HG03520 (cell line): ENCODE data around the gene PRPF8.

Experiments
- ATAC-seq: cut with Tn5 transposase; IDR thresholded peaks from one replicate; pipeline ENCODE4 v1.9.1; 2021; ENCODE audit warnings: mild to moderate bottlenecking, moderate library complexity; ENCODE audit not compliant: unreplicated experiment

PRPF8 gene

DNA sequence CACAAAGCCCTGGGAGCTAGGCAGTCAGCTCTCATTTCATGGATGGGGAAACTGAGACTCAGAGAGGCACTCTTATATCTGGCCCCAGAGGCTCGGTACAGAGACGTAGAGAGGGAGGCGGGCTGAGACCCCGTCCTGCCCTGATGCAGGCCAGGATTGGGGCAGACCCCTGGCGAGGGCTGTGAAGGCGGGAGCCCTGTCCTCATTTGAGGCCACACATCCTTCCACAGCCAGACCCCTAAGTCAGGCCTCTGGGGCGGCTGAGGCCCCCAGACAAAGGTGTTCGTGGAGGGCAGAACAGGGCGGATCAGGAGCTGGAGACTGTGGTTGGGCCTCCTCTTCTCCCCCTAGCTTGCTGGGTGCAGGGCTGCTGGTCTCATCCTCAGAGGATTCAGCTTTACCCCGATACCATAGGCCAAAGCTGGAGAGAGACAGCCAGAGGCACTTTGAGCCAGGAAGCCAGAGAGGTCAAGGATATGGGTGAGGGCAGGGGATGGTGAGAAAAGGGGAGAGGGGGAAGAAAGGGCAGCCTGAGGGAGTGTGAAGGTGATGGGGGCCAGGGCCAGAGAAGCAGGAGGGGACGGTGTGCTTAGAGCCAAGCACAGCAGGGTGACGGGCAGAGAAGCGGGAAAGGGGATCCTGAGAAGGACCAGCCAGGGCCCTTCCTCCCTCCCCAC is 38.3 kb downstream of the PRPF8 start:
- no peak for ATAC-seq

DNA sequence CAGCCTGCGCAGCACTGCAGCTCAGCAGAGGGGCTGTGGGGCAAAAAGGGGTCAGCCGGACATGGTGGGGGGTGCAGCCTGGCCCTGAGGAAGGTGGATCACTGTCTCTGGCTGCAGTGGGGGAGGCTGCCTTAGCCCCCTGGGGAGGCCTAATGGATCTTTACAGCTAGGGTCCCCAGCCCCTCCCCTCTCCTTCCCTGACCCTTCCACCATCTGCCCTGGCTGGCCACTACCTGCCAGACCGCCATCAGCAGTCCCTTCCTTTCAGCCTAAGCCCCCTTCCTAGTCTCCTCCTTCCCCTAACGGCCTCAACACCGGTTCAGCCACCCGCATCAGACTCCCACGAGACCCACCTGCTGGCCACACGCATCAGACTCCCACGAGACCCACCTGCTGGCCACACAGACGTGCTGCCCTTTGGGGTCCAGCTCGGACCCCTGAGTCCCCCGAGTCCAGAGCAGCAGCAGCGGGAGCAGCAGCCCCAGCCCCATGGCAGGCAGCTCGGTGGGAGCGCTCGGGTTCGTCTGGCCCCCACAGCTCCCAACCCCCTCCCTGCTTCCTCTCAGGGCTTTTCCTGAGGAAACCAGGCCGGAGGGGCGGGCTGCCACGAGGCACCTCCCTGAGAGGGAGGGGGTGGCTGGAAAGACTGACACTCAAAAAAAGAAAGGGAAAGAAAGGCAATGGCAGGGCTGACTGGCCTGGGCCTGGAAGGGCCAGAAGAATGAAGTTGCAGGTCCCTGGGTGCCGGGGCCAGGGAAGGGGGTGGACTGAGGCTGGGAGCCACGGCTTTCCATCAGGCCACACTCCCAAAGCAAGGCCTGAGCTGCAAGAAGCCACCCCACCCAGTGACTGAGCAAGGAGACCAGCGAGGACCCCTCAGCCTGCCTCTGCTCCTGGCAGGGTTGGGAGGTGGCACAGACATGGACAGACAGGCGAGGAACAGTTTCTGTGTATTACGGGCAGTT is 39.2 kb downstream of the PRPF8 start, which contains the start of gene SCARF1:
SCARF1 (minus strand) TSS at position 526 of the 965 bp plus-strand sequence; CDS start at position 491, 35 bp downstream.
- ATAC-seq = no peak

DNA sequence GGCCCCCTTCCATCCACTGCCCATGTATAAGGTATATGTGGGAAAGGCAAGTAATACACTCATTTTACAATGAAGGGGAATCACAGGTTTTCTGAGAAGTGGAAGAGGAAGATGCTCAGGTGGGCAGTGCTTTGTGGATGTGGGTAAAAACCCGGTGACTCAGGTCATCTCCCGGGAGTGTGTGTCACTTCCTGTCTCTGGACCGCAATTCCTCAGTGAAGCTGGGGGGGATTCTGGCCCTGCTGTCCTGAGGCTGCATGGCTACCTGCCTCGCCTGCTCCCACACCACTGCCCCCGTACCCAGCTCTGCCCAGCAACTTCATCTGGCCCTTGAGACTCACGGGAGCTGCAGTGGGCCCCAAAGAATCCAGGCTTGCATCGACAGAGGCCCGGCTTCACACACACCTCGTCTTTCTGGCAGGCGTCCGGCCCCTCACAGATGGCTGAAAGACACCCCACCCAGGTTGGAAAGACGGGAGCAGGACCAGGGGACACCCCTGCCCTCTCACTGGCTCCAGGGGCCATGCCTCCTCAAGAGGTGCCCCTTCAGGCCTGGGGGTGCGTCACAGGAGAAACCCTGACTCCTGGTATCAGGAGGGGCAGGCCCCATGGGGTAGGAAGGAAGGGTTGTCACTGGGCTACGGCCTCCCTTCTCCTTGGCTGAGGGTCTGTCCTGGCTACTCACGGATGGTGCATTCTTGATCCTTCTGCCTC is 40.0 kb downstream of the PRPF8 start:
- ATAC-seq = no peak

DNA sequence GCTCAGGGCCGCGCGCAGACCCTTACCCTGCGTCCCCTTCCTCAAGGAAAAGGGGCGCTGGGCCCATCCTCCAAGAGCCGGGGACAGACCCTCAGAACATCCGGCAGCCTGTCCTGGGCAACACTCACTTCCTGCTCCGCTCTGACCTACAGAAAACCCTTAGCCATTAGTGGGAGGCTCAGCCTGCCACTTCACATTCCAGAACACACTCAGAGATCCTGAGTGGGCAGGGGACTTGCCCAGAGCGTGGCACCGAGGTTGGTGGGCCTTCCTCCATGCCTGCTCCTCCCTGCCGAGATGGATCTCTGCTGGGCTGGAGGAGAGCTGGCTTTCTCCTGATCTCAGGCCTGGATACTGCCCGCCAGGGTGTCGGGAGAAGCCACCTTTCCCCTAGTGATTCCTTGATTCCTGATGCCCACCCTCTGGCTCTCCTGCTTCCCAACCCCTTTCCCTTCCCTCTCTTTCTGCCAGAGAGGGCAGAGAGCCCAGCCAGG is 40.6 kb downstream of the PRPF8 start:
- ATAC-seq = no peak

DNA sequence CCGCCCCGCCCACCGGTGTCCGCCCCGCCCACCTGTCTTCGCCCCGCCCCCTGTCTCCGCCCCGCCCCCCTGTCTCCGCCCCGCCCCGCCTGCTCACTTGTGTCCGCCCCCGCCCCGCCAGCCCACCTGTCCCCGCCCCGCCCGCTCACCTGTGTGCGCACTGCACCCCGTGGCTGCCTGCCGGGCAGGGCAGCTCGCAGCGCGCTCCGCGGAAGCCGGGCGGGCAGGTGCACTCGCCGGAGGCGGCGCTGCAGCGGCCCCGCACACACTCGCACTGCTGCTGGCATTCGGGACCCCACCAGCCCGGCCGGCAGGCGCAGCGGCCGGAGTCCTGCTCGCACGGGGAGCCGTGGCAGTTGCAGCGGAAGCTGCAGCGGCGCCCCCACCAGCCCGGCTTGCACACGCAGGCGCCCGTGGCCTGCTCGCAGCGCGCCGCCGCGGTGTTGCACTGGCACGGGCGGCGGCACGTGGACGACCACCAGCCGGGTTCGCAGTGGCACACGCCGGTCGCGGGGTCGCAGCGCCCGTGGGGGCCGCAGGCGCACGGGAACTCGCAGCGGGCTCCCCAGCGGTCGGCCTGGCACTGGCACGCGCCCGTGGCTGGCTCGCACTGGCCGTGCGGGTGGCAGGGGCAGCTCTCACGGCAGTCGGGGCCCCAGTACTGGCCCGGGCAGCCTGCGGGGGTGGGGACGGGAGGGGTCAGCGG is 41.2 kb downstream of the PRPF8 start:
- no peak for ATAC-seq

DNA sequence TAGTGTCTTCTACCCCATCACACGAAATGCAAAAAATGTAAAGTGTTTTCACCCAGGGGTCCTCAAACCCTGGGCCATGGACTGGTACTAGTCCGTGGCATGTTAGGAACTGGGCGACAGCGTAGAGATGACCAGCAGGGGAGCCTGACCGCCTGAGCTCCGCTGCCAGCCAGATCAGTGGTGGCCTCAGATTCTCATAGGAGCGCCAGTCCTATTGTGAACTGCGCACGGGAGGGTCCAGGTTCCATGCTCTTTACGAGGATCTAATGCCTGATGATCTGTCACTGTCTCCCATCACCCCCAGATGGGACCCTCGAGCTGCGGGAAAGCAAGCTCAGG is 43.6 kb downstream of the PRPF8 start:
- no peak for ATAC-seq

DNA sequence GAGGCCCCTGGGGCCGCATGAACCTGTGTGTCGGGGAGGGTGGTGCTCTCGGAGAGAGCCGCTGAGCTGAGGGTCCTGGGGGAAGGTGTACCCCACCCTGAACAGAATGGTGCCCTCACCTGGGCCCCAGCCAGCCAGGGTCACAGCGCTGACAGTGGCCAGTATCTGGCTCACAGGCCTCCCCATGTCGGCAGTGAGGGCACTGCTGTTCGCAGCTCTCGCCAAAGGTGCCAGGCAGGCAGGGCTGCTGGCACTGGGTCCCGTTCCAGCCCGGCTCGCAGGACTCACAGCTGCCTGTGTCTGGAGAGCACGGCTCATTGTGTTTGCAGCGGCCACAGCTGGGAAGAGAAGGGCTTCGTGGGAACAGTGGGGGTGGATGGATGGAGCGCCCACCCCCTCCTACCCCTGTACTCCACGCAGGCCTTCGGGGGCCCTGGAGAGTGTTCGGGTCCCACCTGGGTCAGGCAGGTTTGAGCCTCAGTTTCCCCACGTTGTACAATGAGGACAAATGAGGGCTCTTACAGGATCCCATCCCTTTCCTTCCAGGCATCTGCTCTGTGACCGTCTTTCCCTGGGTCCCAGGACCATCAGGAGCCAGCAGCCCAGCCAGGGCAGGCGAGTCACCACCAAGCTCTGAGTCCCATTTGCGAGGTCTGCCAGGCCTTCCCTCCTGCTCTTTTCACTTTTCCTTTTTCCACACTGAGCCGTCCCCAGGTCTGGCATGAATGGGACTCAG is 44.2 kb downstream of the PRPF8 start:
- no peak for ATAC-seq

DNA sequence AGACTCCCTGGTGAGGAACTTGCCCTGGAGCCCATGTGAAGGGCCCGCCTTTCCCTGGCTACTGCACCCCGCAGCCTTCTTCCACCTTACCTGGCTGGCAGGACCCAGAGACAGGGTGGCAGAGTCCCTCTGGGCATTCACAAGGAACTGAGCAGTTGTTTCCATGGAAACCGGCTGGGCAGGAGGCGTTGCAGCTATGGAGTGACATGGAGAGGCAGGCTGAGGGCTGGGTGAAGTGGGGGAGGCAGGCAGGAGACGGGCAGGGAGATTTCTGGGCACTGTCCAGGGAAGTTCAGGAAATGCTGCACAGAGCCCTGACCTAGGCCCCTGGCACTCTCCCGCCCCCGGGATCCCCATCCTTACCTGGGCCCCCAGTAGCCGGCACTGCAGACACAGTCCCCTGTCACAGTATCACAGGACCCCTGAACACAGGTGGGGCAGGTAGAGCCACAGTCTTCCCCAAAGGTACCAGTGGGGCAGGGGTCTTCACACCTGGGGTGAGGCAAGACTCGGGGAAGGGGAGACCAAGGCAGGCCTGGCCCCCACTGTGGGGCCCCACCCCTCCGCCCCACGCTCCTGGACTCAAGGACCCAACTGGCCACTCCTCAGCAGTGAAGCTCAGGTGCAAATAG is 45.0 kb downstream of the PRPF8 start:
- no peak for ATAC-seq

DNA sequence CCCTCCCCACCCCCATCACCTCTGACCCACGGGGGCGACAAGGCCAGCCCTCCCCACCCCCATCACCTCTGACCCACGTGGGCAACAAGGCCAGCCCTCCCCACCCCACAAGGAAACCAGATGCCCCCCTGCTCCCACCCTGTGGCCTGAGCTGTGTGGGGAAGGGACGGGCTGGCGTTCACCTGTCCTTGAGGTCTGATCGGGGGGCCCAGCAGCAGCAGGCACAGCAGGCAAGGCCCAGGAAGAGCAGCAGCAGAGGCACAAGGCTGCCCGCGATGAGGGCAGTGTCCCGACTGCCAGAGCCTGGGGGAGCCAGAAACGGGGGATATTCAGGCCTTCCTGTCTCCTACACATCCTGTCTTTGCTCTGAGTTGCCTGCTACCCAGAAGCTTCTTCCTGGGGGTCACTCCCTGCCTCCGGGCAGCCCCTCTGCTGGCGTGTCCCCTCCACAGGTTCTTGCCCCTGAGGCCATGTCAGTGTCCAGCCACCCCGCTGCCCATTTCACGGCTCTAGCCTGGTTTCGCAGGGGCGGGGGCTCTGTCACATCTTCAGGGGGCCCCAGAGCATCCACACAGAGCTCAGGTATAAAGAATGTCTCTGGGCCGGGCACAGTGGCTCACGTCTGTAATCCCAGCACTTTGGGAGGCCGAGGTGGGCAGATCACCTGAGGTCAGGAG is 45.9 kb downstream of the PRPF8 start:
- ATAC-seq = no peak

DNA sequence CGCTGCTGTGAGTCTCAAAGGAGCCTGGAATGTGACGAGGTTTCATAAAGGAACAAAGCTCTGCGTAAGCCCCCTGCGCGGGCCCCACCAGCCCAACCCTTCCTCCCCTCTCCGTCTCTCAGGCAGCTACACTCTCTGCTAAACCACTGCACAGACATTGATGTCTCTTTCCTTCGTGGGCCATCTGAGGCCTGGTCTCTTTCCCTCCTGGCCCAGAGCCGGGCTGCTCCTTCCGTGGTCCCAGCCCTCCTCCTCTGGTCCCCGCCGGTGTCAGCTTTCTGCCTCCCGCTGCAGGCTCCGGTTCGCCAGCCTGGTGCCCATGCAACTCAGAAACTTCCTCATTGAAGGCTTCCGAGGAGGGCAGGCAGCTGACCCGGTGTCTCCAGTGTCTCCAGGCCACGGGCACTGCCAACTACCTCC is 46.5 kb downstream of the PRPF8 start:
- ATAC-seq = no peak

DNA sequence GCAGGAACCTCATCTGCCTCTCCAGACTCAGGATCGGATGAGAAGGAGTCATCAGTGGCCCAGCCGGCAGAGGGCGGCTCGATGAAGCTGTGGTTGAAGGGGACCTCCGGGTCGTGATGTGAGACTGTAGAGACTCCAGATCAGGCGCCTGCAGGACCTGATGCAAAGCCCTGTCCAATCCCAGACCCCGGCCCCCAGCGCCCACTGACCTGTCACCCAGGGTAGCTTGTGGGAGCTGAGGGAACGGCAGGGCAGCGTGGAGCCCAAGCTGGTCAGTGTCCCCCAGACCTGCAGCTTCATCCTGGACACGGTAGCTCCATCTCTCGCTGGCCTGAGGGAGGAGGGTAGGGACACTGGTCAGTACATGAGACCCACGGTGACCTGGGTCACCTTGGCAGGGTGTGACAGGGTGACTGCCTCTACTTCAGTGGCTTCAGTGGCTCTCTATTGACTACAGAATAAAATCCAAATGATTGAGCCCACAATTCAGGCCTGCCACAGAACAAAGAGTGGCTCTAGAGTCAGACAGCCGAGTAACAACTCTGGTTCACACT is 47.9 kb downstream of the PRPF8 start:
- no peak for ATAC-seq

DNA sequence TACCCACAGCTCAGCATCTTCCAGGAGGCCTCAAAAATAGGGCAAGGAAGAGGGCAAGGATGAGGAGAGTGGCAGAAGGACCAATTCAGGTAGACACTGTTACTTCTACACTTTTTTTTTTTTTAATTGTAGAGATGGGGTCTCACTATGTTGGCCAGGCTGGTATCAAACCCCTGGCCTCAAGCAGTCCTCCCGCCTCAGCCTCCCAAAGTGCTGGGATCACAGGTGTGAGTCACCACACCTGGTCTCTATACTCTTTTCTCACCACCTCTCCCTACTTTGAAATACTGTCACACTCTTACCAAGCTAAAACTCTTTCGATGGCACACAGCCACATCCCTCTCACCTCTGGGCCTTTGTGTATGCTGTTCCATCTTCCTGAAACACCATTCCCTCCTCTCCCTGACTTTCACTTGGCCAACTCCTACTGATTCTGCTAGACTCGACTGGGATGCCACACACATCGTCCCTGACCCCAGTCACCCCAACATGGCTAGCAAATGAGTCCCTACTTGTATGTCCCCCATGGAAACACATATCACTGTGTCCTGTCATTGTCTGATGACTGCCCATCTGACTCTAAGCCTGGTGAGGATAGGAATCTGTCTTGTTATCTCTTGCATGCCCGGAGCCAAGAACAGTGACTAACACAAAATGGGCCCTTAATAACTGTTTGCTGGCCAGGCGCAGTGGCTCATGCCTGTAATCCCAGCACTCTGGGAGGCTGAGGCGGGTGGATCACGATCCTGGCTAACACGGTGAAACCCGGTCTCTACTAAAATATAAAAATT is 48.8 kb downstream of the PRPF8 start:
- no peak for ATAC-seq

DNA sequence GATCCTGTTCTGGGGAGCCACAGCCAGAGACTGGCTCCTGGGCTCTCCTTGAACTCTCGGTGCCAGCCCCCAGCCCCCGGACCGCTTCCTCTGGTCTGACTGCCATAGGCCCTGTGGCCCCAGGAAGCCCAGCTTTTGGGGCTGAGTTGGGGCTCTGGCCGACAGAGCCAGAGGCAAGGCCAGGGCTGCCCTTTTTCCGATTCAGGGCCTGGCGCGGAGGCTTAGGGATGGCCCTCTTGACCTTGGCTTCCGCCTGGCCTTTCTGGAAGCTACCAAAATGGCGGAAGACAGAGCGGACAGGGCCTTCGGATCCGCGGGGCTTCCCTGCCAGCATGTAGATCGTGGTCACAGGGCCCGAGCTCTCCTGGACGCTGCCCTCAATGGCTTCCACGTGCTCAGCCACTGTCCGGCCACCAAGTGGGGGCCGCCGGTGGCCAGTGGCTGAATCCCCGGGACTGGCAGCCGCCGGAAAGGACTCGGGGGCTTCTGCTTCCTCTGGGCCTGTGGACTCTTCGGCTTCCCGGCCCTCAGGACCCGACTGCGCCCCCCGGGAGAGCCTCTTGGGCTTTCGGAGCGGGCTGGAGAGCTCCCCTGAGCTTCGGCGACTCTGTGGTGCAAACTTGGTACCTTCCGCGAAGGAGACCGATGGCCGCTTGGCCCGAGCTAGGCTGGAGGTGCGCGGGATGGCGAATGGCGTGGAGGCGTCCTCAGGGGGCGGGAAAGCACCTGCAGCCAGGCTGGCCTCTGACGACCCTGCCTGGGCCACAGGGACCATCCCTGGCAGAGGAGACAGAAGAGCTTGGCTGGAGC is 49.6 kb downstream of the PRPF8 start:
- no peak for ATAC-seq

DNA sequence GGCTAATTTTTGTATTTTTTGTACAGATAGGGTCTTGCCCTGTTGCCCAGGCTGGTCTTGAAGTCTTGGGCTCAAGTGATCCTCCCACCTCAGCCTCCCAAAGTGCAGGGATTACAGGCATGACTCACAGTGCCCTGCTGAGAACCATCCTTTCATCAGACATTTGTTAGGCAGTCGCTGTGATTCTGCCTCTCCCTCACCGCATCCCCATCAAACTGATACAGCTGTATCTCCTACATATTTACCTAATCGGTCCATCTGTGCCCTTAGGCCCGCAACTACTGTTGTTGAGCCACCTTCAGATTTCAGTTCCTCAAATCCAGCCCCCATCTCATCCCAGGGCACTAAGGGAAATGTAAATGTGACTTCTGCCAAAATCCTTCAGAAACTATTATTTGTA is 54.0 kb downstream of the PRPF8 start:
- no peak for ATAC-seq

DNA sequence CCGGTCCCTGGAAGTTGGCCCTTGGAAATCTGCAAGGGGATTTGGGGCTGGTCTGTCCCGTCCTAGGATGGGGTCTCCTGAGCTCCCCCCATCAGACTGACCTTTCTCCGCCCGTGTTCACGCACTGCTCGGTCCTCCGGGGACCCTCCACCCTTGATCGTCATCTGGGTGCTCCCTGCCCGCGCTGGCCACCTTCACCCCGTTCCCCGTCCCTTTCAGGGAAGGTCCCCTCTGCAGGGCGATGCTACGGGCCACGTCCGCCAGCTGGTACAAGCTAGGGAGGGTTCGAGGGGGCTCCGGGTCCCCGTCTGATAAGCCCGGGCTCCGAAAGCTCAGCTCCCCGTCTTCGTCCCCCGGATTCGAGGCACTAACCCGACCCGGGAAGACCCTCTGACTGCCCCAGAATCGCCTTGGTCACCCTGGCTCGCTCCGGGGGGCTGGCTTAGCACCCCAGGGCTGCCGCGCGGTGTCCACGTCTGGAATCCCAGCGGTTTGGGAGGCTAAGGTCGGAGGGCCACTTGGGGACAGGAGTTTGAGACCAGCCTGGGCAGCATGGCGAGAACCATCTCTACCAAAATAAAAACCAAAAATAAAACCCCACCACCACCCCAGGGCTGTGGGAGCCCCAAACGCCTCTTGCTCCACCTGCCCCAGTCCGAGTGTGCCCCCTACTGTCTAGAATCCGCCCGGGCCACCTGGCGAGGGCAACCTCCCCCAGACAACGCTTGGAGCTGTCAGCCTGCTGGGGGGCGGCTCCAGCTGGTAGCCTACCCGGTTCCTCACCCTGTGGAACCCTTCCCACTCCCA is 55.0 kb downstream of the PRPF8 start:
- no peak for ATAC-seq

DNA sequence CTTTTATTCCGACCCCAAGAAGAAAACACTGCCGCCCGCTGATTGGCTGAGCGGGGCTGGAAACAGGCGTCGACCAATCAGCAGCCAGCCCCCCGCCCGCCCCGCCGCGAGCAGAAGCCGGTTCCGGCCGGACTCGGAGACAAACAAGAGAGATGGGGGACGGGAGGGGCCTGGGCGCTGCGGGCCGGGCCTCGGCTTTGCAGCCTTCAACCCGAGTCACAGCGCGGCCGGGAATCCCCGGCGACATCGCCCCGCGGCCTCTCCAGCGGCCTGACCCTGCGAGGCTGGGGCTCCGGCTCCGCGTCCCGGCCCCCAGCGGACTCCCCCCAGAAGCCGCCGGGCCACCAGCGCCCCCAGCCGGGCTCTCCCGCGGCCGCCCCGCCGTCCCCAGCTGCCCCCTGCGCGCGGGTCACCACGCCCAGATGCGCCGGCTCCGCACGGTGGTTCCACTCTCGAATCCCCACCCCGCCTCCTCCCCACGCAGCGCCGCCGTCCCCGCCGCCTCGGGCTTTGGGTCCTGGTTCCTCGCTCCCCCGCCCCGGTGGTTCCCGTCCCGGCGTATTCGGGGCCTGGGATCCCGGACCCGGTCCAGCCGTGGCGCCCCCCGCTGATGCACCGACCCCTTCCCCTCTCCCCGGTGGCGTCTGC is 55.7 kb downstream of the PRPF8 start:
- peak; percentile 48 for ATAC-seq
